Natural killer cell (primary cell): ENCODE results near the gene COL24A1. TPM values are rescaled to one million over a fixed set of nuclear protein-coding genes. Genes with fewer than 3 reads are reported as not detected.

Source experiments
- ATAC-seq, 3 donors: fragments of 150-1000 bp in 2 of 3; fragments of 200-7000 bp in 1 of 3; cut with Tn5 transposase; 1 replicate in 1 of 3; 2 replicates in 2 of 3; pipeline ENCODE4 v1.10.0; 2021; ENCODE audit warnings: mild to moderate bottlenecking in 2 of 3, moderate library complexity in 2 of 3
- DNase-seq, 2 donors: peaks; one replicate each; pipeline versions ENCODE4 v3.0.0 to v3.0.0-alpha.2; 2013 to 2021; ENCODE audit warnings: mixed read lengths in 1 of 2
- H3K27ac ChIP-seq: one replicate; pipeline ENCODE4 v1.5.1; 2013; ENCODE audit warnings: mild to moderate bottlenecking, low read length
- H3K27me3 ChIP-seq: one replicate; pipeline ENCODE4 v1.6.1; 2013; ENCODE audit warnings: low read length; ENCODE audit not compliant: control insufficient read depth, insufficient read depth
- H3K36me3 ChIP-seq: one replicate; pipeline ENCODE4 v1.6.1; 2013; ENCODE audit warnings: low read length; ENCODE audit not compliant: control insufficient read depth, insufficient read depth
- H3K4me1 ChIP-seq: one replicate; pipeline ENCODE4 v1.6.1; 2013; ENCODE audit warnings: low read length; ENCODE audit not compliant: control insufficient read depth, insufficient read depth
- H3K4me3 ChIP-seq: one replicate; pipeline ENCODE4 v1.5.1; 2013; ENCODE audit warnings: low read length
- H3K9me3 ChIP-seq: one replicate; pipeline ENCODE4 v1.6.1; 2013; ENCODE audit warnings: low read length; ENCODE audit not compliant: control insufficient read depth, insufficient read depth
- H3K27ac Mint-ChIP-seq, 2 donors: one replicate each; pipeline ENCODE4 v1.8.0; 2022; ENCODE audit warnings: mild to moderate bottlenecking in 2 of 2, mixed read lengths in 2 of 2, moderate library complexity in 1 of 2
- H3K27me3 Mint-ChIP-seq, 2 donors: one replicate each; pipeline ENCODE4 v1.8.0; 2022; ENCODE audit warnings: low read depth in 2 of 2, mixed read lengths in 2 of 2
- H3K36me3 Mint-ChIP-seq: one replicate; pipeline ENCODE4 v1.8.0; 2022; ENCODE audit warnings: mixed read lengths
- H3K4me1 Mint-ChIP-seq, 2 donors: one replicate each; pipeline ENCODE4 v1.8.0; 2022; ENCODE audit warnings: mixed read lengths in 2 of 2
- H3K4me3 Mint-ChIP-seq: one replicate; pipeline ENCODE4 v1.8.0; 2022; ENCODE audit warnings: mild to moderate bottlenecking, moderate library complexity, mixed read lengths
- H3K9me3 Mint-ChIP-seq, 2 donors: one replicate each; pipeline ENCODE4 v1.8.0; 2022; ENCODE audit warnings: mixed read lengths in 2 of 2
- WGBS: methylation state at CpG from one replicate; pipeline ENCODE4 v1.1.7; 2013; ENCODE audit warnings: missing lambda C conversion rate; ENCODE audit not compliant: insufficient coverage; 5-methylcytosine and 5-hydroxymethylcytosine counted together
- intact Hi-C: fragments of 100-400 bp; cut with micrococcal nuclease; formaldehyde crosslinking; loops from one replicate; pipeline ENCODE4 v1.14.2; 2022
- total RNA-seq, 4 donors: library from RNA; stranded (reverse); fragments of 120-200 nt in 1 of 4; gene quantifications; one replicate each; pipeline versions ENCODE4 v1.2.3 to v1.2.4, GENCODE V29; 2013 to 2022
- TF ChIP-seq, protein P1 (sequence below): fragments of 200-600 bp; IDR thresholded peaks from one replicate; pipeline ENCODE4 v1.8.0; 2022; ENCODE audit warnings: antibody characterized with exemption

Gene COL24A1
- total RNA-seq, 3 donors from 2014 or later (not counting 1 experiment from before 2014, with no cell fraction given): 0.20 to 0.54 (median 0.54) TPM

DNA sequence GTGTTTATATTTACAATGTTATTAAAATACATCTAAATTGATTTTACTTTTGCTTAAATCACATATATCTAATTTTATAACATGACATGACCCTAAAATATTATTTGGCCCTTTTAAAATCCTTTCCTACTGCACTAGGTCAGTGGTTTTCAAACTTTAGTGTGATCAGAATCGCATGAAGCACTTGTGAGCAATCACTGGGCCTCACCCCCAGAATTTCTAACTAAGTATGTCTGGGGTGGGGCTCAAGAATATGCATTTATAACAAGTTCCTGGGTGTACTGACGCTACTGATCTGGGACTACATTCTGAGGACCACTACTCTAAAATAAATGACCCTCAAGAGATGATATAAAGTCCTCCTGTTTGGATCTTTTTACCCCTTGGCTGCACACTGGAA is 8.8 kb downstream of the COL24A1 start:
- intact Hi-C loops: no loop called here
- TF ChIP-seq, protein P1, sequence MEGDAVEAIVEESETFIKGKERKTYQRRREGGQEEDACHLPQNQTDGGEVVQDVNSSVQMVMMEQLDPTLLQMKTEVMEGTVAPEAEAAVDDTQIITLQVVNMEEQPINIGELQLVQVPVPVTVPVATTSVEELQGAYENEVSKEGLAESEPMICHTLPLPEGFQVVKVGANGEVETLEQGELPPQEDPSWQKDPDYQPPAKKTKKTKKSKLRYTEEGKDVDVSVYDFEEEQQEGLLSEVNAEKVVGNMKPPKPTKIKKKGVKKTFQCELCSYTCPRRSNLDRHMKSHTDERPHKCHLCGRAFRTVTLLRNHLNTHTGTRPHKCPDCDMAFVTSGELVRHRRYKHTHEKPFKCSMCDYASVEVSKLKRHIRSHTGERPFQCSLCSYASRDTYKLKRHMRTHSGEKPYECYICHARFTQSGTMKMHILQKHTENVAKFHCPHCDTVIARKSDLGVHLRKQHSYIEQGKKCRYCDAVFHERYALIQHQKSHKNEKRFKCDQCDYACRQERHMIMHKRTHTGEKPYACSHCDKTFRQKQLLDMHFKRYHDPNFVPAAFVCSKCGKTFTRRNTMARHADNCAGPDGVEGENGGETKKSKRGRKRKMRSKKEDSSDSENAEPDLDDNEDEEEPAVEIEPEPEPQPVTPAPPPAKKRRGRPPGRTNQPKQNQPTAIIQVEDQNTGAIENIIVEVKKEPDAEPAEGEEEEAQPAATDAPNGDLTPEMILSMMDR: no peak
- Histone ChIP-seq H3K4me3 (no peak overlapping the region), H3K27me3 (no peaks in the 10 kb centered on the region), H3K36me3 (no peaks in the 10 kb centered on the region), H3K4me1 (no peaks in the 10 kb centered on the region), H3K27ac (no peak overlapping the region), H3K9me3 (no peaks in the 10 kb centered on the region)
- Mint-ChIP-seq H3K4me3 (no peak overlapping the region), H3K9me3 (no peaks in the 10 kb centered on the region), H3K36me3 (no peaks in the 10 kb centered on the region), H3K27ac (no peak overlapping the region), H3K4me1 (no peaks in the 10 kb centered on the region), H3K27me3 (no peaks in the 10 kb centered on the region)
- DNase-seq: no peak
- no peak for ATAC-seq
- WGBS: 67% methylated on average over 1 of the region's 2 CpGs

DNA sequence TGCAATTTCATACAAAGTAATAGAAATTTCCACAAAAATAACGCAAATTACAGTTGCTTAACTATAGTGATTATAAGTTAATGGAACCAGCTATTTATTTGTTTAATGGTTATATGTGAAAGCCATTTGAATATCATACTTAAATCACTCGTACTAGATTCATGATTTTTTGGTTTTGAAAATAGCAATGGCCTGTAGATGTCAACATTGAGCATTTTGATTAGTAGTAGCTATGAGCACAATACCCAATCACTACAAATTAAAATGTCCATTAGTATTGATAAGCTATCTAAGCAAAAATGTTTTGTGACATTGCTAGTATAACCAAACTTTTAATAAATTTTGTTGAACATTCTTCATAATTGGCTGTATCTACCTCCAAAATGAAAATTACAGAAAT is 10.0 kb downstream of the COL24A1 start:
- H3K27ac ChIP-seq: no peak overlapping the region
- H3K27me3 ChIP-seq: no peaks in the 10 kb centered on the region
- no CpG with 5 or more reads among the region's 2 CpGs for WGBS
- TF ChIP-seq, protein P1: no peak
- no peak overlapping the region for H3K4me3 ChIP-seq
- Mint-ChIP-seq H3K36me3 (no peaks in the 10 kb centered on the region), H3K4me1 (no peaks in the 10 kb centered on the region), H3K4me3 (no peak overlapping the region), H3K27ac (no peak overlapping the region), H3K9me3 (peaks cover 0 to 2% of the 10 kb centered on the region in 2 donors), H3K27me3 (no peaks in the 10 kb centered on the region)
- H3K36me3 ChIP-seq: no peaks in the 10 kb centered on the region
- H3K4me1 ChIP-seq: no peaks in the 10 kb centered on the region
- DNase-seq: no peak
- intact Hi-C loops: no loop called here
- no peak for ATAC-seq
- H3K9me3 ChIP-seq: no peaks in the 10 kb centered on the region

DNA sequence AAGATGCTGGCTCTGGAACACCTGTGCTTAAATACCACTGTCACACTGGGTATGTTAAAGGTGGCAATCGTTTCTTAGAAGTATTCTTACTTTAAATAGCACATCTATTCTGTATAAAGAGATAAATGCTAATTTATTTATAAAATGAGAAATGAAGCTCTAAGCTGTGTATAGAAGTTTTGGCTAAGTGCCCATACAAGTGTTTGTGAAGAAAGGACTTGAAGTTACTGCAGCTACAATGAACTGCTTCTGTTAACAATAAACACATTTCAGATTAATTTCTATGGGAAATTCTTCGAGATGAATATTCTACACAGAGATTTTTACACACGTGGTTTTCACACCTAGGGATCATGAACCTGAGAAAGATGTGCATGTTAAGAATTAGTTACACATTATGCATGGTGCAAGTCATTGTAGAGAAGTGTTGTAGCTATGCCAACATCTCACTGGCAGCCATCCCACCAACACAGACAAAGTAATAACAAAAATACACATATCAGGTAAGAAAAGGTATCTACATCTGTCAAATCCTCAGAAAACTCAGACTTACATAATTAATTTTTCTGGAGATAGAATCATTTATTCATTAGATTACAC is 16.2 kb downstream of the COL24A1 start:
- no peaks in the 10 kb centered on the region for H3K27me3 ChIP-seq
- DNase-seq: no peak
- no peak overlapping the region for H3K4me3 ChIP-seq
- no peak overlapping the region for H3K4me3 Mint-ChIP-seq
- H3K27me3 Mint-ChIP-seq: no peaks in the 10 kb centered on the region
- H3K4me1 Mint-ChIP-seq: no peaks in the 10 kb centered on the region
- ATAC-seq: no peak
- TF ChIP-seq, protein P1: no peak
- no peaks in the 10 kb centered on the region for H3K4me1 ChIP-seq
- no peak overlapping the region for H3K27ac ChIP-seq
- H3K36me3 ChIP-seq: no peaks in the 10 kb centered on the region
- no peaks in the 10 kb centered on the region for H3K9me3 ChIP-seq
- H3K27ac Mint-ChIP-seq: no peak overlapping the region
- H3K36me3 Mint-ChIP-seq: no peaks in the 10 kb centered on the region
- no CpG with 5 or more reads among the region's 3 CpGs for WGBS
- intact Hi-C loops: no loop called here
- H3K9me3 Mint-ChIP-seq: peaks cover 9 to 15% of the 10 kb centered on the region in 2 donors

DNA sequence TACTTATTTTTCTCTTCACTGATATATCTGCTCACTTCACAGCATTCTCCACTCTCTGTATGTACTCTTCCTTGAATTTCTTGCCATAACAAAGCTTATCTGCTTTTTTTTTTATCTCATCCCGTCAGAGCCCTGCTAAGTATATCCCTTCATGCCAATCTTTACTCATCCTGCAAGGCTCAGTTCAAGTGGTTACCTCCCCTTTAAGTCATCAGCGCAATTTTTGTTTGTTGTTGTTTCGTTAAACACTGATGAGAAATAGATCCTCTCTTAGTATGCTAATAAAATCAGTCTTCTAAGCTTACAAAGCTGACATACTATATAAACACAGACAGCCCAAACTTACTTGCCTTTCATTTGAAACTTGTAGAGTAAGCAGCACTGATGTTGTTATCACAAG is 17.8 kb downstream of the COL24A1 start:
- Mint-ChIP-seq H3K9me3 (peaks cover 9 to 15% of the 10 kb centered on the region in 2 donors), H3K4me3 (no peak overlapping the region), H3K36me3 (no peaks in the 10 kb centered on the region), H3K27me3 (no peaks in the 10 kb centered on the region), H3K27ac (no peak overlapping the region), H3K4me1 (no peaks in the 10 kb centered on the region)
- Histone ChIP-seq H3K36me3 (no peaks in the 10 kb centered on the region), H3K4me1 (no peaks in the 10 kb centered on the region), H3K4me3 (no peak overlapping the region), H3K27me3 (no peaks in the 10 kb centered on the region), H3K9me3 (no peaks in the 10 kb centered on the region), H3K27ac (no peak overlapping the region)
- WGBS: 83% methylated on average over 1 of the region's 3 CpGs
- ATAC-seq: no peak
- TF ChIP-seq, protein P1: no peak
- DNase-seq: no peak
- intact Hi-C loops: no loop called here
